ENCODE measurements around the gene MAN1A1.

DNA sequence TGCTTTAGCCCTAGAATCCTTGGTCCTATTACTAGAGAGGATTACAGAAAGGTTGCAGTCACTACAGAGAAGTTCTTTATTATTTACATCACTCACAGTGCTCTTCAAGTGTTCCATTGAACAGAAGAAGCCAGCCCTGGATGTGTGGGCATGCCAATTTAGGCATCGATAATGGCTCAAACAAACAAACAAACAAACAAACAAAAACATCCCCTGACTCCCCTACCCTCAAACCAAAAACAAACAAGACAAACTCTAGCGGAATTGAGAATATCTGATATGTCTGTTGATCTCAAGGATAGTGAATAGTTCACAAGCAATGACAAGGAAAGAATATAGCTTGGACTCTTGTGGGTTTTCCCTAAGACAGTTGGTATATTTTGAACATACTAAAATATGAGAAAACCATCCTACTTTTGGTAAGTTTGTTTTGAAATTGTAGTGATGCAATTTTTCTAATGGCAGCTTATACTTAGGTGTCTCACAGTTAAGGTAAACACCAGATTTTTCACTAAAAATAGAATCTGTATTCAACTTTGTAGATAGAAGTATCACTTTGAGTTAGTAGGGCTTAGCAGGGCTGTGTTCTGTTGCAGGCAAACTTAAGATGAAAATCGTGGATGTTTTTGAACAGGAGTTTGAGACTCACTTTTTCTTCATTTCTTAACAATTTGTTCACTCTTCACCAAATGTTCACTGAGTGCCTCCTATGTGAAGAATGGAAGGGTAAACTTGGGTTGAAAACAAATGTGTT, 178.3 kb downstream of the MAN1A1 start:
- TF ChIP-seq, protein P1, sequence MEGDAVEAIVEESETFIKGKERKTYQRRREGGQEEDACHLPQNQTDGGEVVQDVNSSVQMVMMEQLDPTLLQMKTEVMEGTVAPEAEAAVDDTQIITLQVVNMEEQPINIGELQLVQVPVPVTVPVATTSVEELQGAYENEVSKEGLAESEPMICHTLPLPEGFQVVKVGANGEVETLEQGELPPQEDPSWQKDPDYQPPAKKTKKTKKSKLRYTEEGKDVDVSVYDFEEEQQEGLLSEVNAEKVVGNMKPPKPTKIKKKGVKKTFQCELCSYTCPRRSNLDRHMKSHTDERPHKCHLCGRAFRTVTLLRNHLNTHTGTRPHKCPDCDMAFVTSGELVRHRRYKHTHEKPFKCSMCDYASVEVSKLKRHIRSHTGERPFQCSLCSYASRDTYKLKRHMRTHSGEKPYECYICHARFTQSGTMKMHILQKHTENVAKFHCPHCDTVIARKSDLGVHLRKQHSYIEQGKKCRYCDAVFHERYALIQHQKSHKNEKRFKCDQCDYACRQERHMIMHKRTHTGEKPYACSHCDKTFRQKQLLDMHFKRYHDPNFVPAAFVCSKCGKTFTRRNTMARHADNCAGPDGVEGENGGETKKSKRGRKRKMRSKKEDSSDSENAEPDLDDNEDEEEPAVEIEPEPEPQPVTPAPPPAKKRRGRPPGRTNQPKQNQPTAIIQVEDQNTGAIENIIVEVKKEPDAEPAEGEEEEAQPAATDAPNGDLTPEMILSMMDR (IDR thresholded peaks at IDR 0.05; ENCODE audit: insufficient read depth, low read length, poor library complexity, severe bottlenecking), result no peak
- TF ChIP-seq EZH2phosphoT487 (conservative IDR thresholded peaks at IDR 0.05; ENCODE audit: low read length), result no peak

Data from SU-DHL-6 (cell line).